HG03064 (cell line): ENCODE results near the gene MTHFD1L.

Experiments used
- ATAC-seq: cut with Tn5 transposase; IDR thresholded peaks from one replicate; pipeline ENCODE4 v1.9.1; 2021; ENCODE audit warnings: low read depth; ENCODE audit not compliant: unreplicated experiment

Gene MTHFD1L

DNA sequence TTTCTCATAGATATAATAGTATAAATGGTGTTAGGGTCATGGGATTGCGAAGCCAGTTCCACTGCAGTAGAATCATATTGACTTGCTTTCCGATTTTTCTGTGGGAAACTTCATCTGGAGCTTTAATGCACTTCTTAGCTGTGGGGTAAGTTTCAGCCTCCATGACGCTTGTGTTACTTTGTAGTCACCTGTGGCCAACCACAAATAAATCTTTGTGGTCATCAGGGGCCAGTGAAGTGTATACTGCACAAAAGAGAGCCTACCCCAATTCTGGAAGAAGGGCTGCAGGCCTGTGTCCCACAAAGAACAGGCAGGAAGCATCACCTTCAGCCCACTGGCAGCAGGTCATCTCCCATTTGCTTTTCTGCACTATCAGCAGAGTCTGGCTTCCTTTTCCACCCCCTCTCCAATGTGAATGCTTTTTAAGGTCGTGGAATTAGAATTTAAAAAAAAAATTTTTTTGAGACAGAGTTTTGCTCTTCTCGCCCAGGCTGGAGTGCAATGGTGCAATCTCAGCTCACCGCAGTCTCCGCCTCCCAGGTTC, 32.0 kb downstream of the MTHFD1L start:
- no peak for ATAC-seq

- no peak for ATAC-seq
These were observed 33.1 kb downstream of the MTHFD1L start for GRCh38 chr6:150898399-150899170.

DNA sequence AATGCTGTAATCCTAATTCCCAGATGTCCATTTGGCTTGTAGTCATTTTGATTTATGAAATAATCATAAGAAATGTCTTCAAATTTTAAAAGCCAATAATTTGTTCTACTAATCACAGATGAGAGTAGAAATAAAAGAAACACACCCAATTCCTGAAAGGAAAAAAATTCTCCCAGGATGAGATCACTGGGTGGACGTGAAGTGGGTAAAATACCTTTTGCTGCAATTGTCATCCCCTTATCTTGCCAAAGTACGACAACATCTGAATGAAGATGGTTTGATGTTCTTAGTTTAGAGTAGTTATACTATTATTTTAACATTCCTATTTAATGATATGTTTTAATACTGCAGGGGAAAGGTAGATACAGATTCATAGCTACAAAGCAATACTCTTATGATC, 33.7 kb downstream of the MTHFD1L start:
- no peak for ATAC-seq

DNA sequence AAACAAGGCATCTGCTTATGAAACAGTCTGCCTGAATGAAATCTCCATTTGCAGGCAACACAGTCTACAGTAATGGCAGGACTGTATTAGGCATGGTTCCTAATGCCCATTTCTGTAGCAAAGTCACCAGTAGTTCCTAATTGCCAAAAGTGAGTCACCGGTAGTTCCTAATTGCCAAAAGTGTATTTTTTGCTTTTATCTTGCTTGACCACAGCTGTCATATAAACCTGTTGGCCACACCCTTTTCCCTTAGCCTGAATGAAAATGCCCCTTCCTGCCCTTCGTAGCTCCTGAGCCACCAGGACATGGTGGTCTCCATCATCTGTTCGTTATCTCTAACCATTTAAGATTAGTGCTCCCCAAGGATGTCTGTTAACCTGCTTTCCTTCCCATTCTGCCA, 34.5 kb downstream of the MTHFD1L start:
- ATAC-seq: no peak

- no peak for ATAC-seq
These were observed 36.8 kb downstream of the MTHFD1L start for GRCh38 chr6:150902142-150902776.

DNA sequence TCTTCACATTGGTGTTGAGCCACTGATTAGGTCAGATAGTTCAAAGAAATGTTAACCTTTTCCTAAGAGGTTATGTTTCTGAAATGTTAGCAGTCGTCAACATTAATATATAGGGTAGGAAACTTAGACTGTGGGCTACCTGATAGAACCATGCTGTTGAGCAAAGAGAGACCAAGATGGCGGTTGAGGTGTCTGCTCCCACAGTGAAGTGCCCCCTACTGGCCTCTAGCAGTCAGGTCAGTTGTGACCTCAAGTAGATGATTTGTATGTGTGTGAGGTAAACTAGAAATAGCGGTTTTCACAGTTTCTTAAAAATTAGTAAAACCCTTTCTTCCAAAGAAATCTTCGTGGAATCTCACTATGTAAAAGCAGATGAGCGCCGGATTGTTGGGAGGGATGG, 40.3 kb downstream of the MTHFD1L start:
- no peak for ATAC-seq

- no peak for ATAC-seq
These were observed 41.3 kb downstream of the MTHFD1L start for GRCh38 chr6:150906641-150907326.

DNA sequence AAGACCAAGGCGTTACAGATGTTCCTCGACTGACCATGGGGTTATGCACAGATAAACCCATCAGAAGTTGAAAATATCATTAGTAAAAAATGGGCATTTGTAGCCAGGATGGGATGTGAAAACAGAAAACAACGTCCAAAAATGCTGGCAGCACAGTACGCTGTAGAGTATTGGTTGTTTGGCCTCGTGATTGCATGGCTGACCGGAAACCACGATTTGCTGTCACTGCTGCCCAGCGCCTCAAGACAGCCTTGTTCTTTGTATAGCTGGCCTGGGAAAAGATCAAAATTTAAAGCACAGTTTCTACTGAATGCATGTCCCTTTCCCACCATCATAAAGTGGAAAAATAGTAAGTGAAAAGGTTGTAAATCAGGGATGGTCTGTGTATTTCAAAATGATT, 41.9 kb downstream of the MTHFD1L start:
- no peak for ATAC-seq

GRCh38 chr6:150908901-150909300, 43.4 kb downstream of the MTHFD1L start:
- ATAC-seq: no peak

- ATAC-seq: no peak
These were observed 45.1 kb downstream of the MTHFD1L start for GRCh38 chr6:150910561-150910960.

DNA sequence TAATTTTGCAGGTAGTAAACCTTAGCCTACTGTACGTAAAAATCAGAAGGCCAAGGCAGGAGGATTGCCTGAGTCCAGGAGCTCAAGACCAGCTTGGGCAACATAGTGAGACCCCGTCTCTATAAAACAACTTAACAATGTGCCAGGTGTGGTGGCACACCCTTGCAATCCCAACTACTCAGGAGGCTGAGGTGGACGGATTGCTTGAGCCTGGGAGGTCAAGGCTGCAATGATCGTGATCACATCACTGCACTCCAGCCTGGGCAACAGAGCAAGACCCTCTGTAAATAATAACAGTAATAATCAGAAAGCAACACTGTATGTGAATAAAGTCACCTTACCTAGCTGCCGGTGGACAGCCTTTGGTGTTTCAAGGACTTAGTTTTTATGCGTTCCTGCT, 48.9 kb downstream of the MTHFD1L start:
- no peak for ATAC-seq

DNA sequence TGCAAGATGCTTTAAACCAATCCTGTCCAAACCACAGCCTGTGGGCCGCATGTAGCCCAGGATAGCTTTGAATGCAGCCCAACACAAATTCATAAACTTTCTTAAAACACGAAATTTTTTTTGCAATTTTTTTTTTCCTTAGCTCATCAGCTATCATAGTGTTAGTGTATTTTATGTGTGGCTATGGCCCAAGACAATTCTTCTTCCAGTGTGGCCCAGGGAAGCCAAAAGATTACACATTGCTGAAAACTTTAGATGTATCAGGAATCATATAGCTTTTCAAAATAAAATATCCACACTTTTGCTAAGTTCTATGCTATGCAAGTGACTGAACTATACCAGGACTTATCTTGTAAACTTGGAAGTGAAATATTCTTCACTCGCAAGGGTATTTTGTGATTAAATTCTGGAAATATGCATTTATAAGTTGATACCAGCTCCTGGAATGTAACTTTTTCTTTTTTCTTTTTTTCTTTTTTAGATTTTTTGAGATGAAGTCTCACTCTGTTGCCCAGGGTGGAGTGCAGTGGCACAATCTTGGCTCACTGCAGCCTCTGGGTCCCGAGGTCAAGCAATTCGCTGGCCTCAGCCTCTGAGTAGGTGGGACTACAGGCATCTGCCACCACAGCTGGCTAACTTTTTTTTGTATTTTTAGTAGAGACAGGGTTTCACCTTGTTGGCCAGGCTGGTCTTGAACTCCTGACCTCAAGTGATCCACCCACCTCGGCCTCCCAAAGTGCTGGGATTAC, 49.8 kb downstream of the MTHFD1L start:
- no peak for ATAC-seq

- no peak for ATAC-seq
These were observed 50.4 kb downstream of the MTHFD1L start for GRCh38 chr6:150915880-150916265.

DNA sequence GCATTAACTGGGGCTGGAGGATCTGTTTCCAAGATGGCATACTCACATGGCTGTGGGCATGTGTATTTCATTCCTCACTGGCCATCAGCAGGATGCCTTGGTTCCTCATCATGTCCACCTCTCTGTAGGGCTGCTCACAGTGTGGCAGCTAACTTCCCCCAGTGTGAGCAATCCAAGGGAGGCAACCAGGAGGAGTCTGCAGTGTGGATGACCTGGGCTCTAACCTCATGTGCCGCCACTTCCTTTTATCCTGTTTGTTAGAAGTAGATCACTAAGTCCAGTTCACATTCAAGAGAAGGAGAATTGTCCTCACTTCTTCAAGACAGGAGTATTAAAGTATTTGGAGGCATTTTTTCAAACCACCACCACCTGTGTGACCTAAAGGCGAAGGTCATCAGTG, 54.4 kb downstream of the MTHFD1L start:
- ATAC-seq: no peak

GRCh38 chr6:150922137-150922536, 56.6 kb downstream of the MTHFD1L start:
- ATAC-seq: no peak

- ATAC-seq: no peak
These were observed 59.5 kb downstream of the MTHFD1L start for GRCh38 chr6:150924808-150925589.

DNA sequence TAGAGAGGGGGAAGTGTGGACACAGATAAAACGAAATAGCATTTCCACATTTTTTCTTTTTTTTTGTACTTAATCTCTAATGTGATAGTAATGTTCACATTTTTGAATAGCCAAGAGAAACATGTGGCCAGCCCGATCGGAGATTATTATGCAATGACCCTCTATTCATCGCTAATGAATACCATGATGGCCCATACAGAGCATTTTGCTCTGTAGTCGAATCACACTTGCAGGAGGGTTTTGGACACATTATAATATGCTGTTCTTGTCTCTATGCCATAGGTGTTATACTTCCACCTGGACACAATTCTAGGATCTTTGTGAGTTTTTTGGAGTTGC, 60.1 kb downstream of the MTHFD1L start:
- no peak for ATAC-seq

GRCh38 chr6:150925976-150926375, 60.5 kb downstream of the MTHFD1L start:
- ATAC-seq: no peak

DNA sequence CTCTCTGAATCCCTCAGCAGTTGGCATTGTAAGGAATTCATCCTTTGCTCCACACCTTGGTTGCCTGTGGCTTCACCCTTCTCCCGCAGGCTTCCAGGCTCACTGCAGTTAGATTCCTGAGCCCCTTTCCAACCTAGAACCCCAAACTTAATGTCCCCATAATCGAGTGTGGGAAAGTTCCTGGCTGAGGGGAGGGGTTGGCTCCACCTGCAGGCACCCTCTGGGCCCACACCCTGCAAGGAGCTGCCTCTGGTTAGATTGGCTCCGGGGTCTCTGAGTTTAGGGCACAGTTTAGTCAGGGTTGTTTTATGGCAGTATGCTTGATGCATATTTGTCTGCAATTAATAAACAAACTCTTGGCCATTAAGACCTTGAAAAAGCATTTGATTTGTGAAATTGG, 63.4 kb downstream of the MTHFD1L start:
- ATAC-seq: no peak

GRCh38 chr6:150929416-150929815, 63.9 kb downstream of the MTHFD1L start:
- ATAC-seq: no peak
